ENCODE results near the gene MSMB.

Gene MSMB

DNA sequence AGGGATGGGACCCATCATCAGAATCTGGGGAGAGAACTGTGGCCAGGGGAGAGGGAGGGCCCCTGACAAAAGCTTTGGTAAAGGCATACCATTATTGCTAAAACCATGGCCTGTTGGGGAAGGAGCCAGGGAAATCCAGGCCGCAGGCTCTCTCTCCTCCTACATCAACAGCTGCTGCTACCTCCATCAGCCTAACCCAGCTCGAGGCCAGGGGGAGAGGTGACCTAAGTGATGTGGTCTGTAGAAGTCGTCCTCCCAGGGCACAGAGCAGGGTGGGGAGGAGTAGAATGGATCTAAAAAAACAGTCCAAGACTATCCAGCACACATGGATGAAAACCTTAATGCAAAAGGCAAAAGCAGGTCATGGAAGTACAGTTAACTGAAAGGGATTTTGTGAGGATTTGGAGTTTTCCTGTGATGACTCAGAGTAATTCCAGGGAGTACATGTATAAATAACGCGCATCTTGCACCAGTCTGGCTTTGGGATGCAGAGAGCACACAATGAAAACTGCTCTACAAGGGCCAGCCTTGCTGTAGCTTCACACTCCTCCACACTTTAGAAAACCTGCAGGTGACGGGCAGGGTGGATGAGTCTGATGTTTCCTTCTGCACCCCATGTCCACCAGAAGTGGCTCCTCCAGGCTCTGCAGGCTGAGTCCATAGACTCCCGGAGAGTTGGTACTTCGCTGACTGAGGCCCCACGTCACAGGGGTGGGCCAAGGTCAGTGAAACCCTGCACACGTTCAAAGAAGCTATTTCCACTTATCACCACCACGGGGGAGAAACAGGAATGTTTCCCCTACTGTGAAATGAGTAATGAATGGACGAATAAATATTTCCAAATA, 38.5 kb upstream of the MSMB start:
- no peak for DNase-seq (ENCODE audit: insufficient read length, low spot score)
- TF ChIP-seq POLR2A (IDR thresholded peaks at IDR 0.05; ENCODE audit: low read depth, low read length) (no peak), PAX5 (IDR thresholded peaks at IDR 0.05; ENCODE audit: insufficient read depth, low read length, severe bottlenecking) (no peak), SPI1 (IDR thresholded peaks at IDR 0.05; ENCODE audit: low read depth, low read length) (no peak), POLR2AphosphoS5 (IDR thresholded peaks at IDR 0.05; ENCODE audit: low read depth, low read length) (no peak), TAF1 (IDR thresholded peaks at IDR 0.05; ENCODE audit: low read depth, low read length) (no peak), POU2F2 (IDR thresholded peaks at IDR 0.05; ENCODE audit: low read depth, low read length) (no peak)
- no peak for FAIRE-seq

DNA sequence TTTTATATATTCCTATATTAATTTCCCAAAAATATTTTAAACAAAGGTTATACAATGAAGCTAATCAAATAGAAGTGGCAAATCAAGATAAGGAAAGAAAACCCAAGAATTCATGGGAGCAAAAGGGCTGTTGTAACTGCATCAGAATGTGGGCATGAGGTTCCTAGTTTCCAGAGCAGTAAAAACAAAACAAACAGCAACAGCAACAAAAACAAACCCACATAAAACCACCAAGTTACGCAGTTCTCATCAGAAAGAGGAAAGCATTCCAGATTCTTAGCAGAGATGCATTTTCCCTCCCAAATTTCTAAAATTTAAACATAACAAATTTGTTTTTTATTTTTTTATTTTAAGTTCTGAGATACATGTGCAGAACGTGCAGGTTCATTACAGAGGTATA, 34.8 kb upstream of the MSMB start:
- FAIRE-seq (no peak), DNase-seq (ENCODE audit: insufficient read length, low spot score) (no peak)
- no peak for TF ChIP-seq PAX5 (IDR thresholded peaks at IDR 0.05; ENCODE audit: insufficient read depth, low read length, severe bottlenecking)

DNA sequence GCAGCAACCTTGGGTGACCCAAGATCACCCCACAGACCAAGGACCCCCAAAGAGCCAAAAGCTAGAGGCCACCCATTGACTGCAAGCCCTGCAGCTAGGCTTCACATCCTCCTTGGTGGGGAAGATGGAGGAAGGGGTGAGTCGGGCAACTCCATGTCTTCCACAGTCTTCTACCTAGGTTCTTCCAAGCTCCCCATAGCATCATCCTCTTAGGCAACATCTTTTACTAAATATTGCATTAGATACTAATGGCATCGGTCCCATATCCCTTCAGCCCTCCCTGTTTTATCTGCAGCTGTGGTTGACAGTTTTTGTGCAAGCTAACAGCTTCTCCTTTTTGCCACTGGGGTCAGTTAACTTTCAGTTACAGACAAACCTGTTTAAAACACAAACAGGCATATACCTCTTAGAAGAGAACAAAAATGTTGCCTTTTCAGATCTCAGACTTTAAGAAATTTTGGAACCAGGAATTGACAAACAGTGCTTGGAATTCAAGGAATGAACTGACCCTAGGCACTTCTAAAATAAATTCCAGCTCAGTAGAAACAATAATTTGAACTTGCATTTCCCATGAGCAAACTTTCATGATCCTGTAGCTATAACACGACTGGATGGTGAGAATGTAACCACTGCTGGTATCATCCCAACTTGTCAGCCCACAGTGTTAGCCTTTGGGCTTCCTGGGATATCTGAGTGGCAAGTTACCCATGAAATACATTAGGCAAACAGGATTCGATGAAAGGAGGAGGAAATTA, 33.9 kb upstream of the MSMB start:
- TF ChIP-seq POU2F2 (IDR thresholded peaks at IDR 0.05; ENCODE audit: low read depth, low read length) (no peak), POLR2AphosphoS5 (IDR thresholded peaks at IDR 0.05; ENCODE audit: low read depth, low read length) (no peak), SPI1 (IDR thresholded peaks at IDR 0.05; ENCODE audit: low read depth, low read length) (no peak), PAX5 (IDR thresholded peaks at IDR 0.05; ENCODE audit: insufficient read depth, low read length, severe bottlenecking) (no peak), TAF1 (IDR thresholded peaks at IDR 0.05; ENCODE audit: low read depth, low read length) (no peak), POLR2A (IDR thresholded peaks at IDR 0.05; ENCODE audit: low read depth, low read length) (no peak)
- no peak for FAIRE-seq

DNA sequence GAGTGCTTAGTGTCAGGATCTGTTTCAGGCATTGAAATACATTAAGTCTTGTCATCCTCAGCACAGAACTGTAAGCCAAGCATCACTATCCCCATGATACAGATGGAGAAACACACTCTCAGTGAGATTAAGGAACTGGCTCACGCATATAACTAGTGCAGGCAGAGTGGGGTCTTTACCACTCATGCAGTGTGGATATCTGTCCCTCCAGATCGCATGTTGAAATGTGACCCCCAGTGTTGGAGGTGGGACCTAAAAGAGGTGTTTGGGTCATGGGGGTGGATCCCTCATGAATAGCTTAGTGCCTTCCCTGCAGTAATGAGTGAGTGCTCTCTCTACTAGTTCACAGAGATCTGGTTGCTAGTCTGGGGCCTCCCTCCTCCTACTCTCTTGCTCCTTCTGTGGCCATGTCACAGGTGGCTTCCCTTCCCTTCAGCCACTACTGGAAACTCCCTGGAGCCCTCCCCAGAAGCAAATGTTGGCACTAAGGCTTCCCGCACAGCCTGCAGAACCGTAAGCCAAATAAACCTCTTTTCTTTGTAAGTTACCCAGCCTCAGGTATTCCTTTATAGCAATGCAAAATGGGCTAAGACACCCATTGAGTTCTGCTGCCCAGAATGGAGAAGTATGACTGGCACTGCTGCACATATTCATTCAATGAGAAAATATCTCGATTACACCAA, 31.8 kb upstream of the MSMB start:
- FAIRE-seq = no peak
- TF ChIP-seq POLR2A (IDR thresholded peaks at IDR 0.05; ENCODE audit: low read depth, low read length) (no peak), PAX5 (IDR thresholded peaks at IDR 0.05; ENCODE audit: insufficient read depth, low read length, severe bottlenecking) (no peak), POU2F2 (IDR thresholded peaks at IDR 0.05; ENCODE audit: low read depth, low read length) (no peak), POLR2AphosphoS5 (IDR thresholded peaks at IDR 0.05; ENCODE audit: low read depth, low read length) (no peak), TAF1 (IDR thresholded peaks at IDR 0.05; ENCODE audit: low read depth, low read length) (no peak), SPI1 (IDR thresholded peaks at IDR 0.05; ENCODE audit: low read depth, low read length) (no peak)

More for the DNA sequence above, 33.9 kb upstream of the MSMB start:
- no peak for DNase-seq (ENCODE audit: insufficient read length, low spot score)

DNA sequence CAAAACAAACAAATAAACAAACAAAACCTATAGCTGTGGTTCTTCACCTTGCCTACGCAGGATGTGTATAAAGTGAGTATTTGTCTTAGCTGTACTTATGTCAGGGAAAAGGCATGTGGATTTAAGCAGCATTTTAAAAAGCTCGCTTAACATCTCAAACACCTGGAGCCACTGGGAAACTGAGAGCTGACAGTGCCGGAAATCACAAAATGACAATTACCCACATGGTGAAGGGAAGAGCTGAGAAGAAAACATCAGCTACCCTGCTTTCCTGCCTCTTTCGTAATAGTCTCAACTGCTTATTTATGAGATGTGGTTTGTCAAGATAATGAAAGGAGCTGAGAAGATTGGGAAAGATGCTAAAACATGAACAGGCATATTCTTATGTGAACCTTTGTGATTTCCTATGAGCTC, 31.1 kb upstream of the MSMB start:
- DNase-seq (ENCODE audit: insufficient read length, low spot score) (no peak), FAIRE-seq (no peak)
- TF ChIP-seq POLR2AphosphoS5 (IDR thresholded peaks at IDR 0.05; ENCODE audit: low read depth, low read length) (no peak), SPI1 (IDR thresholded peaks at IDR 0.05; ENCODE audit: low read depth, low read length) (no peak), POLR2A (IDR thresholded peaks at IDR 0.05; ENCODE audit: low read depth, low read length) (no peak), POU2F2 (IDR thresholded peaks at IDR 0.05; ENCODE audit: low read depth, low read length) (no peak), TAF1 (IDR thresholded peaks at IDR 0.05; ENCODE audit: low read depth, low read length) (no peak), PAX5 (IDR thresholded peaks at IDR 0.05; ENCODE audit: insufficient read depth, low read length, severe bottlenecking) (no peak)

More for the DNA sequence above, 31.8 kb upstream of the MSMB start:
- no peak for DNase-seq (ENCODE audit: insufficient read length, low spot score)

DNA sequence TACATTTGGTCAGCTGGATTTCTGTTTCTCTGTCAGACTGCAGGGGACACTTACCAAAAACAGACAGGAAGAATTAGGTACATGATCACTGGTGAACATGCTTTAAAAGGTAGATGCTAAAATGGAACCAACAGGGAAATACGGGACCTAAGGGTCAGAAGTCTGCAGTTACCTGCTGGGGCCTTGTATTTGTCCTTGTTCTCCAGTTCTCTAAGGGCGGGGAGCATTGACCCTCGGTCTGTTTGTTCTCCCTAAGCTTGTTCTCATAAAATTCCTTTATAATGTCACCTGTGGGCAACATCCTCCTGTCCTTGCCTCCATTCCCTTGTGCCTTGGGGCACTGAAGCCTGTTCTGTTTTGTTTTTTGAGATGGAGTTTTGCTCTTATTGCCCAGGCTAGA, 29.8 kb upstream of the MSMB start:
- no peak for DNase-seq (ENCODE audit: insufficient read length, low spot score)
- no peak for FAIRE-seq
- TF ChIP-seq POLR2AphosphoS5 (IDR thresholded peaks at IDR 0.05; ENCODE audit: low read depth, low read length) = no peak
- no peak for TF ChIP-seq POU2F2 (IDR thresholded peaks at IDR 0.05; ENCODE audit: low read depth, low read length)
- TF ChIP-seq TAF1 (IDR thresholded peaks at IDR 0.05; ENCODE audit: low read depth, low read length) = no peak
- no peak for TF ChIP-seq SPI1 (IDR thresholded peaks at IDR 0.05; ENCODE audit: low read depth, low read length)
- TF ChIP-seq POLR2A (IDR thresholded peaks at IDR 0.05; ENCODE audit: low read depth, low read length) = no peak
- TF ChIP-seq PAX5 (IDR thresholded peaks at IDR 0.05; ENCODE audit: insufficient read depth, low read length, severe bottlenecking) = no peak

DNA sequence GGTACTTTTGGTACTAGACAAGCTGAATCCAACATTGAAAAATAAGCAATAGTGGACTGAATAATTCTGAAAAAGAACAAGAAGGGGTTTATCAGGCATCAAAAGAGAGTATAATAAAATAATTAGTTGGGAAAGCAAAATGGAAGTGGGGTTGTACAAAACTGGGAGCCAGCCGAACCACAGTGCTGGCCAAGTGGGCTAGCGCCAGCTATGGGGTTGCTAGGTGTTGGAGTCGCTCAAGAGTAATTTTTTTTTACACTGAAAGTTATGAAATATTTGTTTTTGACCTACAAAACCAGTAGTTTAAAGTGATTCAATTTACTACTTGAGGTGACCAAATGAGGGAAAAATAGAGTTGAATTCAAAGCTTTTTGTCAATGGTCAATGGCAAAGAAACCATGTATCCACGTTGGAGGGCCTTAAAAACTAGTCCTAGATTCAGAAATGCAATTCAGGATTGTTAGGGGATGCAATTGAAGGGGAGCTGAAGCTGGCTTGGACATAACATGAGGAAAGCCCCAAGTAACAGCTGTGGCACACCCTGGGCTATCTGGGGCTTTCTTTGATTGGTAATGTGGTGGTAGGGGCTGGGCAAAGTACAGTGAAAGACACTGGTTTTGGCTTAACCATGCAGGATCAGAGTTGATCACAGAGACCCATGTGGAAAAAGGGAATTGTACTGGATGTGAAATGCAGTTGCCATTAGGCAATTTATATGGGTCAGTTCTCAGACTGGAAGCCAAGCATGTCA, 28.3 kb upstream of the MSMB start:
- TF ChIP-seq POU2F2 (IDR thresholded peaks at IDR 0.05; ENCODE audit: low read depth, low read length) (no peak), PAX5 (IDR thresholded peaks at IDR 0.05; ENCODE audit: insufficient read depth, low read length, severe bottlenecking) (no peak), TAF1 (IDR thresholded peaks at IDR 0.05; ENCODE audit: low read depth, low read length) (no peak)
- no peak for FAIRE-seq
- DNase-seq (ENCODE audit: insufficient read length, low spot score) = no peak

DNA sequence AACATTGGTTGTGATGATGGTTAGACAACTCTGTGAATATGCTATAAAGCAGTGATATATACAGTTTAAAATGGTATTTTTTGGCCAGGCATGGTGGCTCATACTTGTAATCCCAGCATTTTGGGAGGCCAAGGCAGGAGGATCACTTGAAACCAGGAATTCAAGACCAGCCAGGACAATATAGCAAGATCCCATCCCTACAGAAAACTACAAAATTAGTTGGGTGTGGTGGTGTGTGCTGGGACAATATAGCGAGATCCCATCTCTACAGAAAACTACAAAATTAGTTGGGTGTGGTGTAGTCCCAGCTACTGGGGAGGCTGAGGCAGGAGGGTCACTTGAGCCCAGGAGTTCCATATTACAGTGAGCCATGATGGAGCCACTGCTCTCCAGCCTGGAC, 27.5 kb upstream of the MSMB start:
- DNase-seq (ENCODE audit: insufficient read length, low spot score) (no peak), FAIRE-seq (no peak)
- TF ChIP-seq TAF1 (IDR thresholded peaks at IDR 0.05; ENCODE audit: low read depth, low read length) (no peak), SPI1 (IDR thresholded peaks at IDR 0.05; ENCODE audit: low read depth, low read length) (no peak), POLR2AphosphoS5 (IDR thresholded peaks at IDR 0.05; ENCODE audit: low read depth, low read length) (no peak), POU2F2 (IDR thresholded peaks at IDR 0.05; ENCODE audit: low read depth, low read length) (no peak), POLR2A (IDR thresholded peaks at IDR 0.05; ENCODE audit: low read depth, low read length) (no peak), PAX5 (IDR thresholded peaks at IDR 0.05; ENCODE audit: insufficient read depth, low read length, severe bottlenecking) (no peak)

DNA sequence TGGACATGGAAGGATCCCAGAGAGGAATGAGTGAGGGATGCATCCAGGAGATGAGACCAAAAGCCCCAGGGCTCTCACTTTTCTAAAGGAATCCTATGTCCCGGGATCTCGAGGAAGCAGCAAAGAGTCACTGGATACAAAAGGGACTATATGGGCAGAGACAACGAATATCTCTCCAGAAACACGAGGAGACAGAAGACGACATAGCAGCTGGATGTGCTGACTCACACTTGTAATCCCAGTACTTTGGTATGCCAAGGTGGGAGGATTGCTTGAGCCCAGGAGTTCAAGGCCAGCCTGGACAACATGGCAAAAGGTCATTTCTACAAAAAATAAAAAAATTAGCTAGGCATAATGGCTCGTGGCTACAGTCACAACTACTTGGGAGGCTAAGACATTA, 24.7 kb upstream of the MSMB start:
- FAIRE-seq (no peak), DNase-seq (ENCODE audit: insufficient read length, low spot score) (no peak)
- TF ChIP-seq POLR2AphosphoS5 (IDR thresholded peaks at IDR 0.05; ENCODE audit: low read depth, low read length) (no peak), SPI1 (IDR thresholded peaks at IDR 0.05; ENCODE audit: low read depth, low read length) (no peak), PAX5 (IDR thresholded peaks at IDR 0.05; ENCODE audit: insufficient read depth, low read length, severe bottlenecking) (no peak), POLR2A (IDR thresholded peaks at IDR 0.05; ENCODE audit: low read depth, low read length) (no peak), POU2F2 (IDR thresholded peaks at IDR 0.05; ENCODE audit: low read depth, low read length) (no peak), TAF1 (IDR thresholded peaks at IDR 0.05; ENCODE audit: low read depth, low read length) (no peak)

Measured in GM12891 (cell line).